BJ (cell line): ENCODE measurements around the gene MRPS27. TPM values are rescaled to one million over a fixed set of nuclear protein-coding genes. Genes with fewer than 3 reads are reported as not detected.

ENCODE experiments used
- CTCF ChIA-PET: fragments of 350-600 bp; formaldehyde crosslinking; extraction: SDS; loops from one replicate; lab custom pipeline; 2021; ENCODE audit warnings: antibody characterized with exemption, inconsistent platforms; lab: Yijun Ruan, JAX
- POLR2A ChIA-PET: fragments of 300-600 bp; sonication (Branson Sonifier 250); formaldehyde crosslinking; extraction: SDS; loops from one replicate; lab custom pipeline; 2021; ENCODE audit warnings: antibody characterized with exemption; lab: Charles Lee
- DNase-seq: peaks from one replicate; pipeline ENCODE4 v3.0.0-alpha.2; 2011; ENCODE audit warnings: low read depth
- H3K27me3 ChIP-seq: 2 replicates; pipeline ENCODE4 v1.6.0; 2011; ENCODE audit warnings: low read length; ENCODE audit not compliant: control insufficient read depth, insufficient read depth
- H3K36me3 ChIP-seq: 2 replicates; pipeline ENCODE4 v1.5.1; 2011; ENCODE audit warnings: low read length; ENCODE audit not compliant: control insufficient read depth, insufficient read depth
- H3K4me3 ChIP-seq: 2 replicates; pipeline ENCODE4 v1.5.1; 2011; ENCODE audit warnings: low read depth, mild to moderate bottlenecking, control low read depth, low read length
- polyA plus RNA-seq: library from polyadenylated mRNA; depleted of rRNA; stranded (reverse); fragments of >200 nt; gene quantifications from 2 replicates; pipeline ENCODE4 v1.2.3, GENCODE V29; 2011
- TF ChIP-seq, protein P1 (sequence below): IDR thresholded peaks from 2 replicates; pipeline ENCODE4 v1.5.1; 2011; ENCODE audit warnings: low read depth, mild to moderate bottlenecking, control low read depth, inconsistent platforms, low read length, moderate library complexity; ENCODE audit not compliant: insufficient read depth

MRPS27 gene
- polyA plus RNA-seq, 1 experiment: 52.6 TPM

GRCh38 chr5:72194846-72195245 lies 125.2 kb downstream of the MRPS27 start:
- ChIA-PET POLR2A (no interaction called here), CTCF (no interaction called here)
- no peak for DNase-seq
- TF ChIP-seq, protein P1, sequence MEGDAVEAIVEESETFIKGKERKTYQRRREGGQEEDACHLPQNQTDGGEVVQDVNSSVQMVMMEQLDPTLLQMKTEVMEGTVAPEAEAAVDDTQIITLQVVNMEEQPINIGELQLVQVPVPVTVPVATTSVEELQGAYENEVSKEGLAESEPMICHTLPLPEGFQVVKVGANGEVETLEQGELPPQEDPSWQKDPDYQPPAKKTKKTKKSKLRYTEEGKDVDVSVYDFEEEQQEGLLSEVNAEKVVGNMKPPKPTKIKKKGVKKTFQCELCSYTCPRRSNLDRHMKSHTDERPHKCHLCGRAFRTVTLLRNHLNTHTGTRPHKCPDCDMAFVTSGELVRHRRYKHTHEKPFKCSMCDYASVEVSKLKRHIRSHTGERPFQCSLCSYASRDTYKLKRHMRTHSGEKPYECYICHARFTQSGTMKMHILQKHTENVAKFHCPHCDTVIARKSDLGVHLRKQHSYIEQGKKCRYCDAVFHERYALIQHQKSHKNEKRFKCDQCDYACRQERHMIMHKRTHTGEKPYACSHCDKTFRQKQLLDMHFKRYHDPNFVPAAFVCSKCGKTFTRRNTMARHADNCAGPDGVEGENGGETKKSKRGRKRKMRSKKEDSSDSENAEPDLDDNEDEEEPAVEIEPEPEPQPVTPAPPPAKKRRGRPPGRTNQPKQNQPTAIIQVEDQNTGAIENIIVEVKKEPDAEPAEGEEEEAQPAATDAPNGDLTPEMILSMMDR: no peak
- Histone ChIP-seq H3K36me3 (peaks cover 21% of the 10 kb centered on the region), H3K4me3 (no peak overlapping the region), H3K27me3 (no peaks in the 10 kb centered on the region)

GRCh38 chr5:72191404-72191803 lies 128.6 kb downstream of the MRPS27 start:
- H3K36me3 ChIP-seq: peaks cover 14% of the 10 kb centered on the region
- no peak for DNase-seq
- POLR2A ChIA-PET: no interaction called here
- H3K27me3 ChIP-seq: no peaks in the 10 kb centered on the region
- H3K4me3 ChIP-seq: no peak overlapping the region
- CTCF ChIA-PET: interaction anchor here (1.4 kb wide), 1 partner anchor 124 kb away, joined by 3 read pairs; no protein-coding TSS in a partner anchor
- TF ChIP-seq, protein P1: no peak

DNA sequence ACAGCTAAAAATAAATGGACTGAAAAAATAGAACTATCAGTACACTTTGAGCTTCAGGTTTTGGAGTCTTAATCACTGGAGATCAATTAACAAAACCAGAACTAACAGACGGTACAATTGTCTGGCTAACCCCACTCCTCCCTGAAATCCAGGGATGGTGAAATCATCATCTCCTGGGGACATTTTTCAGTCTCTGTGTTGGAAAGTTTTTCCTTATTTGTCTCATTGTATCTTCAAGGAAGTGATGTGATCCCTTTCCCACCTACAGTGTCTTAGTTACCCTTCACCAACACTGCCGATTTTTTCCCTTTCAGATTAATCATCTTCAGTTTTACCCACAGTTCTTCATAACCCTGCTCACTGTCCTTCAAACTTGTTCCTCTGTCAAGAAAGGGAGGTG lies 130.9 kb downstream of the MRPS27 start:
- H3K27me3 ChIP-seq: no peaks in the 10 kb centered on the region
- H3K36me3 ChIP-seq: peaks cover 2% of the 10 kb centered on the region; the same call in 1 of the 2 replicates
- DNase-seq: no peak
- TF ChIP-seq, protein P1: no peak
- H3K4me3 ChIP-seq: no peak overlapping the region
- CTCF ChIA-PET: no interaction called here
- POLR2A ChIA-PET: no interaction called here

GRCh38 chr5:72188166-72188565 lies 131.9 kb downstream of the MRPS27 start:
- POLR2A ChIA-PET: no interaction called here
- CTCF ChIA-PET: interaction anchor here (0.9 to 1.6 kb wide), 2 partner anchors 9 to 11 kb away, joined by 3 to 4 read pairs; no protein-coding TSS in a partner anchor
- H3K36me3 ChIP-seq: peaks cover 3% of the 10 kb centered on the region; the same call in 1 of the 2 replicates

GRCh38 chr5:72187388-72188075 lies 132.5 kb downstream of the MRPS27 start:
- TF ChIP-seq, protein P1: no peak
- ChIA-PET POLR2A (no interaction called here), CTCF (interaction anchor here (0.9 to 1.6 kb wide), 2 partner anchors 8 to 11 kb away, joined by 3 to 4 read pairs; no protein-coding TSS in a partner anchor)
- no peak overlapping the region for H3K4me3 ChIP-seq
- H3K36me3 ChIP-seq: peaks cover 3% of the 10 kb centered on the region; the same call in 1 of the 2 replicates
- H3K27me3 ChIP-seq: no peaks in the 10 kb centered on the region
- no peak for DNase-seq

More at GRCh38 chr5:72188166-72188565, 131.9 kb downstream of the MRPS27 start:
- DNase-seq: no peak
- TF ChIP-seq, protein P1: no peak
- Histone ChIP-seq H3K4me3 (no peak overlapping the region), H3K27me3 (no peaks in the 10 kb centered on the region)
